ENCODE data around the gene PLK3.
"Not testable (repeated sequence)": the region's sequence is repeated elsewhere in the genome, so short reads cannot be mapped to it uniquely, and the experiment has no call there.

Gene PLK3

GRCh38 chr1:44799770-44800584 lies at the start of gene PLK3:
Gene PLK3 (plus strand): TSS chr1:44800377. CDS start chr1:44800464, 87 bp downstream.
- DNase-seq: peak; percentile 100

GRCh38 chr1:44757420-44757819 lies 42.8 kb upstream of the PLK3 start:
- no peak for DNase-seq

- DNase-seq: no peak
Measured at GRCh38 chr1:44759077-44759476, 41.1 kb upstream of the PLK3 start.

- DNase-seq: no peak
Measured at GRCh38 chr1:44760876-44761275, 39.3 kb upstream of the PLK3 start.

GRCh38 chr1:44766421-44766820 lies 33.8 kb upstream of the PLK3 start:
- DNase-seq: not testable (repeated sequence)

- peak; percentile 97 for DNase-seq
Measured at GRCh38 chr1:44775078-44775929, 24.9 kb upstream of the PLK3 start, which contains the start of gene RPS8. Gene RPS8 (plus strand): TSS chr1:44775540. CDS start chr1:44775597, 57 bp downstream.

GRCh38 chr1:44775930-44776729 lies 24.0 kb upstream of the PLK3 start:
- DNase-seq: peak; percentile 60

GRCh38 chr1:44776730-44777068 lies 23.5 kb upstream of the PLK3 start:
- DNase-seq: no peak

- no peak for DNase-seq
Measured at GRCh38 chr1:44777547-44777946, 22.6 kb upstream of the PLK3 start.

- no peak for DNase-seq
Measured at GRCh38 chr1:44777969-44778635, 22.1 kb upstream of the PLK3 start.

GRCh38 chr1:44778705-44779576 lies 21.2 kb upstream of the PLK3 start:
- DNase-seq: no peak

GRCh38 chr1:44780583-44781121 lies 19.5 kb upstream of the PLK3 start:
- DNase-seq: no peak

- no peak for DNase-seq
Measured at GRCh38 chr1:44783697-44784093, 16.5 kb upstream of the PLK3 start.

GRCh38 chr1:44784094-44785028 lies 15.8 kb upstream of the PLK3 start:
- DNase-seq: no peak

GRCh38 chr1:44785029-44785380 lies 15.2 kb upstream of the PLK3 start:
- DNase-seq: no peak

- DNase-seq: no peak
Measured at GRCh38 chr1:44785501-44786137, 14.6 kb upstream of the PLK3 start.

GRCh38 chr1:44786138-44786840 lies 13.9 kb upstream of the PLK3 start:
- peak; percentile 77 for DNase-seq

GRCh38 chr1:44786841-44787426 lies 13.2 kb upstream of the PLK3 start:
- DNase-seq: no peak

GRCh38 chr1:44787506-44787905 lies 12.7 kb upstream of the PLK3 start:
- no peak for DNase-seq
